GM23338 (cell line): ENCODE data around the gene SLC4A2. TPM values are rescaled to one million over a fixed set of nuclear protein-coding genes. Genes with fewer than 3 reads are reported as not detected.

Source experiments
- ATAC-seq: fragments of 200-7000 bp; cut with Tn5 transposase; 3 replicates; pipeline ENCODE4 v1.9.1; 2020
- DNase-seq: peaks from one replicate; pipeline ENCODE4 v3.0.0-alpha.2; 2015; ENCODE audit warnings: low spot score
- H2AFZ ChIP-seq: fragments of 200-600 bp; sonication (generic); 2 replicates; pipeline ENCODE4 v1.8.0; 2016; ENCODE audit warnings: antibody characterized with exemption, mild to moderate bottlenecking, moderate library complexity
- H3F3A ChIP-seq: fragments of 200-600 bp; sonication (generic); replicated peaks from 2 replicates; pipeline ENCODE4 v1.8.0; 2017; ENCODE audit warnings: antibody characterized with exemption, mixed run types, low read depth
- H3K27ac ChIP-seq: fragments of 200-600 bp; sonication (generic); 2 replicates; pipeline ENCODE4 v1.6.1; 2016; ENCODE audit warnings: low read depth
- H3K27me3 ChIP-seq: fragments of 200-600 bp; sonication (generic); 2 replicates; pipeline ENCODE4 v1.8.0; 2016; ENCODE audit warnings: mild to moderate bottlenecking, mixed run types, moderate library complexity; ENCODE audit not compliant: insufficient read depth
- H3K36me3 ChIP-seq: fragments of 200-600 bp; sonication (generic); 2 replicates; pipeline ENCODE4 v1.8.0; 2016; ENCODE audit warnings: mild to moderate bottlenecking; ENCODE audit not compliant: insufficient read depth
- H3K4me1 ChIP-seq: fragments of 200-600 bp; sonication (generic); 2 replicates; pipeline ENCODE4 v1.8.0; 2016; ENCODE audit warnings: mild to moderate bottlenecking, moderate library complexity; ENCODE audit not compliant: insufficient read depth
- H3K4me2 ChIP-seq: fragments of 200-600 bp; sonication (generic); 2 replicates; pipeline ENCODE4 v1.7.1; 2017; ENCODE audit warnings: mixed run types
- H3K4me3 ChIP-seq: fragments of 200-600 bp; sonication (generic); 2 replicates; pipeline ENCODE4 v1.6.1; 2016; ENCODE audit warnings: mixed run types
- H3K79me2 ChIP-seq: fragments of 200-600 bp; sonication (generic); replicated peaks from 2 replicates; pipeline ENCODE4 v1.8.0; 2017; ENCODE audit warnings: mild to moderate bottlenecking; ENCODE audit not compliant: insufficient read depth
- H3K9me2 ChIP-seq: fragments of 200-600 bp; sonication (generic); 2 replicates; pipeline ENCODE4 v1.8.0; 2017; ENCODE audit not compliant: insufficient read depth
- H4K20me1 ChIP-seq: fragments of 200-600 bp; sonication (generic); replicated peaks from 2 replicates; pipeline ENCODE4 v1.8.0; 2017; ENCODE audit warnings: mild to moderate bottlenecking; ENCODE audit not compliant: insufficient read depth
- H3K27ac Mint-ChIP-seq: 2 replicates; pipeline ENCODE4 v1.8.0; 2020; ENCODE audit warnings: inconsistent platforms, mild to moderate bottlenecking, moderate library complexity, mixed read lengths
- H3K27me3 Mint-ChIP-seq: 3 replicates; pipeline ENCODE4 v1.8.0; 2022; ENCODE audit warnings: low read depth, mild to moderate bottlenecking, moderate library complexity, mixed read lengths, inconsistent platforms; ENCODE audit not compliant: insufficient read depth, poor library complexity
- H3K36me3 Mint-ChIP-seq: 3 replicates; pipeline ENCODE4 v1.8.0; 2021; ENCODE audit warnings: low read depth, mild to moderate bottlenecking, inconsistent platforms, moderate library complexity, mixed read lengths
- H3K4me1 Mint-ChIP-seq: 3 replicates; pipeline ENCODE4 v1.8.0; 2020; ENCODE audit warnings: mild to moderate bottlenecking, inconsistent platforms, mixed read lengths
- H3K4me3 Mint-ChIP-seq: 3 replicates; pipeline ENCODE4 v1.8.0; 2021; ENCODE audit warnings: moderate library complexity, mild to moderate bottlenecking, inconsistent platforms, mixed read lengths
- H3K9me3 Mint-ChIP-seq: 3 replicates; pipeline ENCODE4 v1.8.0; 2020; ENCODE audit warnings: moderate library complexity, mild to moderate bottlenecking, inconsistent platforms, mixed read lengths
- CREB1 ChIP-seq: fragments of 250-450 bp; sonication (Bioruptor Pico); IDR thresholded peaks from 2 replicates; pipeline ENCODE4 v1.5.0; 2020; ENCODE audit warnings: low read depth, mild to moderate bottlenecking, moderate library complexity
- NANOG ChIP-seq: IDR thresholded peaks from 2 replicates; pipeline ENCODE4 v1.6.1; 2016; ENCODE audit warnings: antibody characterized with exemption, borderline replicate concordance
- POLR2AphosphoS5 ChIP-seq: IDR thresholded peaks from 2 replicates; pipeline ENCODE4 v1.6.1; 2016; ENCODE audit warnings: antibody characterized with exemption, low read depth
- STAT1 ChIP-seq: IDR thresholded peaks from one replicate; pipeline ENCODE4 v1.6.1; 2016; ENCODE audit warnings: antibody characterized with exemption; ENCODE audit not compliant: unreplicated experiment
- ZNF114 ChIP-seq: fragments of 250-450 bp; sonication (Bioruptor Pico); IDR thresholded peaks from 2 replicates; pipeline ENCODE4 v1.5.0; 2020; ENCODE audit warnings: mild to moderate bottlenecking, moderate library complexity
- ZNF331 ChIP-seq: fragments of 250-450 bp; sonication (Bioruptor Pico); IDR thresholded peaks from 2 replicates; pipeline ENCODE4 v1.5.0; 2020; ENCODE audit warnings: low read depth, mild to moderate bottlenecking, moderate library complexity
- polyA plus RNA-seq: library from polyadenylated mRNA; unstranded; fragments of >200 nt; fragmentation: Nextera tagmentation; extraction: Ambion mirVana; gene quantifications from 2 replicates; pipeline ENCODE4 v1.2.1, GENCODE V29; 2016
- total RNA-seq: library from RNA; depleted of rRNA; stranded (reverse); fragments of >200 nt; shearing (Covaris generic); gene quantifications from 2 replicates; pipeline ENCODE4 v1.2.3, GENCODE V29; 2014
- TF ChIP-seq, protein P1 (sequence below), 2 experiments: fragments of 200-600 bp in 1 of 2; sonication (generic) in 1 of 2; conservative IDR thresholded peaks; 2 replicates each; pipeline versions ENCODE4 v1.5.1 to v1.6.1; 2016 to 2017; ENCODE audit warnings: antibody characterized with exemption in 2 of 2, low read depth in 2 of 2, mild to moderate bottlenecking in 2 of 2, moderate library complexity in 1 of 2
- TF ChIP-seq, protein P2 (sequence below): IDR thresholded peaks from one replicate; pipeline ENCODE4 v1.6.1; 2018; ENCODE audit warnings: antibody characterized with exemption; ENCODE audit not compliant: unreplicated experiment
- TF ChIP-seq, protein P3 (sequence below): IDR thresholded peaks from 2 replicates; pipeline ENCODE4 v1.6.1; 2016; ENCODE audit warnings: antibody characterized with exemption

Gene SLC4A2
- total and polyA plus RNA-seq, 2 experiments from 2014 or later: 64.8 to 106 TPM

DNA sequence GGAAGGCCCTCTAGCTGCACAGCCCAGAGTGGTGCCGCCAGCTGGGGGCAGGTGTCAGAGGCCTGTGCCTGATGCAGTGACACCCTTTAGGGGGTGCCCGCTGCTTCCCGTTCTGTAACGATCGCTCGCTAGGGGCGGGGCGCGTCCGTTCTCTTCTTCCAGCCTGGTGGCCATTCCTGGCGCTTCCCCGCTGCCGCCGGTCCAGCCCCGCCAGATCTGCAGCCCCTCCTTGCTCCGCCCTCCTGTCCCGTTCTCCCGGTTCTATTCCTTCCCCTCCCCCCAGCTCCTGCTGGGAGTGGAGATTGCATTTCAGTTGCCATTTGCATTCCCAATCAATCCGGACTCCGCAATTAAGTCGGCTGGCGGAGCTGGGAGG lies 66.1 kb downstream of the SLC4A2 start:
- H2AFZ ChIP-seq: no peak overlapping the region
- peaks cover 39% of the 10 kb centered on the region for H3K4me1 Mint-ChIP-seq
- TF ChIP-seq, protein P1, sequence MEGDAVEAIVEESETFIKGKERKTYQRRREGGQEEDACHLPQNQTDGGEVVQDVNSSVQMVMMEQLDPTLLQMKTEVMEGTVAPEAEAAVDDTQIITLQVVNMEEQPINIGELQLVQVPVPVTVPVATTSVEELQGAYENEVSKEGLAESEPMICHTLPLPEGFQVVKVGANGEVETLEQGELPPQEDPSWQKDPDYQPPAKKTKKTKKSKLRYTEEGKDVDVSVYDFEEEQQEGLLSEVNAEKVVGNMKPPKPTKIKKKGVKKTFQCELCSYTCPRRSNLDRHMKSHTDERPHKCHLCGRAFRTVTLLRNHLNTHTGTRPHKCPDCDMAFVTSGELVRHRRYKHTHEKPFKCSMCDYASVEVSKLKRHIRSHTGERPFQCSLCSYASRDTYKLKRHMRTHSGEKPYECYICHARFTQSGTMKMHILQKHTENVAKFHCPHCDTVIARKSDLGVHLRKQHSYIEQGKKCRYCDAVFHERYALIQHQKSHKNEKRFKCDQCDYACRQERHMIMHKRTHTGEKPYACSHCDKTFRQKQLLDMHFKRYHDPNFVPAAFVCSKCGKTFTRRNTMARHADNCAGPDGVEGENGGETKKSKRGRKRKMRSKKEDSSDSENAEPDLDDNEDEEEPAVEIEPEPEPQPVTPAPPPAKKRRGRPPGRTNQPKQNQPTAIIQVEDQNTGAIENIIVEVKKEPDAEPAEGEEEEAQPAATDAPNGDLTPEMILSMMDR (conservative IDR thresholded peaks at IDR 0.05; ENCODE audit: low read depth in 2 of 2): peak in 1 of 2 experiments; percentile 44; a peak in 2 of 4 replicates
- TF ChIP-seq ZNF331 (CRISPR knock-in tag): no peak
- peak overlapping the region; percentile 88 for H3K4me3 ChIP-seq
- peak; percentile 59 for ATAC-seq
- no peaks in the 10 kb centered on the region; the same call in 1 of the 2 replicates for H3K36me3 ChIP-seq
- no peaks in the 10 kb centered on the region for H3K9me3 Mint-ChIP-seq
- H3K36me3 Mint-ChIP-seq: peaks cover 29% of the 10 kb centered on the region
- DNase-seq: peak; percentile 88
- peaks cover 22% of the 10 kb centered on the region for H3K27me3 ChIP-seq
- H3K4me2 ChIP-seq: peak overlapping the region; percentile 88
- H3K4me1 ChIP-seq: peaks cover 15% of the 10 kb centered on the region
- peaks cover 42% of the 10 kb centered on the region for H3K27me3 Mint-ChIP-seq
- H3K27ac ChIP-seq: peak overlapping the region; percentile 55; the same call in 1 of the 2 replicates
- peak overlapping the region; percentile 82 for H3K4me3 Mint-ChIP-seq
- no peaks in the 10 kb centered on the region for H3K9me2 ChIP-seq
- peaks cover 23% of the 10 kb centered on the region for H4K20me1 ChIP-seq
- H3F3A ChIP-seq: peaks cover 21% of the 10 kb centered on the region
- H3K27ac Mint-ChIP-seq: no peak overlapping the region
- H3K79me2 ChIP-seq: no peaks in the 10 kb centered on the region

DNA sequence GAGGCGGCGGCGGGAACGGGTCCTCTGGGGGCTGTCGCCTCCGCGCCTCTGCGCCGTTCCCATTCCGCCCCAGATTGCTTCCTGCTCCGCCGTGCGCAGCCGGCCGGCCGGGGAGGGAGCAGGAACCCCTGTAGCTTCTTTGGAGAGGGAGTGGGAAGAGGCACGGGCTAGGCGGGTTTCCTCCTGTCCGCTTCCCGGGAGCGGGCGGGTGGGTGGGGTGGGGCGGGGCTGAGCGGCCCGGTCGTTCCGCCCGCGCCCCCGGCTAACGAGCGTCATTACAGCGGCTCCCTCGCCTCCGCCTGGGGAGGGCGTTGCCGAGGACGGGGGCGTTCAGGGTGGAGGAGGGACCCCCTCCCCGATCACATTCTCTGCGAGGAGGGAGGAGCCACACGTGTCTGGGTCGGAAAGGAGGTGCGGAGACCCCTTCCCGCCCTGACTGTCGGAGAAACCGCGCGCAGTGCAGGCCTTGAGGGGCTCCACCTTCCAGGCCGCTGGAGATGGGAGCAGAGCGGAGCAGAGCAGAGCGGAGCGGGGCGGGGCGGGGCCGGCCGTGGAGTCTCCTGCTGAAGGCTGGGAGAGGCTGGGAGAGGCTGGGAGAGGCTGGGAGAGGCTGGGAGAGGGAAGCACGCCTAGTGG lies 66.6 kb downstream of the SLC4A2 start:
- TF ChIP-seq, protein P2, sequence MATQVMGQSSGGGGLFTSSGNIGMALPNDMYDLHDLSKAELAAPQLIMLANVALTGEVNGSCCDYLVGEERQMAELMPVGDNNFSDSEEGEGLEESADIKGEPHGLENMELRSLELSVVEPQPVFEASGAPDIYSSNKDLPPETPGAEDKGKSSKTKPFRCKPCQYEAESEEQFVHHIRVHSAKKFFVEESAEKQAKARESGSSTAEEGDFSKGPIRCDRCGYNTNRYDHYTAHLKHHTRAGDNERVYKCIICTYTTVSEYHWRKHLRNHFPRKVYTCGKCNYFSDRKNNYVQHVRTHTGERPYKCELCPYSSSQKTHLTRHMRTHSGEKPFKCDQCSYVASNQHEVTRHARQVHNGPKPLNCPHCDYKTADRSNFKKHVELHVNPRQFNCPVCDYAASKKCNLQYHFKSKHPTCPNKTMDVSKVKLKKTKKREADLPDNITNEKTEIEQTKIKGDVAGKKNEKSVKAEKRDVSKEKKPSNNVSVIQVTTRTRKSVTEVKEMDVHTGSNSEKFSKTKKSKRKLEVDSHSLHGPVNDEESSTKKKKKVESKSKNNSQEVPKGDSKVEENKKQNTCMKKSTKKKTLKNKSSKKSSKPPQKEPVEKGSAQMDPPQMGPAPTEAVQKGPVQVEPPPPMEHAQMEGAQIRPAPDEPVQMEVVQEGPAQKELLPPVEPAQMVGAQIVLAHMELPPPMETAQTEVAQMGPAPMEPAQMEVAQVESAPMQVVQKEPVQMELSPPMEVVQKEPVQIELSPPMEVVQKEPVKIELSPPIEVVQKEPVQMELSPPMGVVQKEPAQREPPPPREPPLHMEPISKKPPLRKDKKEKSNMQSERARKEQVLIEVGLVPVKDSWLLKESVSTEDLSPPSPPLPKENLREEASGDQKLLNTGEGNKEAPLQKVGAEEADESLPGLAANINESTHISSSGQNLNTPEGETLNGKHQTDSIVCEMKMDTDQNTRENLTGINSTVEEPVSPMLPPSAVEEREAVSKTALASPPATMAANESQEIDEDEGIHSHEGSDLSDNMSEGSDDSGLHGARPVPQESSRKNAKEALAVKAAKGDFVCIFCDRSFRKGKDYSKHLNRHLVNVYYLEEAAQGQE: no peak
- TF ChIP-seq ZNF114 (CRISPR knock-in tag) (no peak), NANOG (no peak), CREB1 (no peak), ZNF331 (CRISPR knock-in tag) (no peak), STAT1 (no peak), POLR2AphosphoS5 (no peak)
- TF ChIP-seq, protein P3, sequence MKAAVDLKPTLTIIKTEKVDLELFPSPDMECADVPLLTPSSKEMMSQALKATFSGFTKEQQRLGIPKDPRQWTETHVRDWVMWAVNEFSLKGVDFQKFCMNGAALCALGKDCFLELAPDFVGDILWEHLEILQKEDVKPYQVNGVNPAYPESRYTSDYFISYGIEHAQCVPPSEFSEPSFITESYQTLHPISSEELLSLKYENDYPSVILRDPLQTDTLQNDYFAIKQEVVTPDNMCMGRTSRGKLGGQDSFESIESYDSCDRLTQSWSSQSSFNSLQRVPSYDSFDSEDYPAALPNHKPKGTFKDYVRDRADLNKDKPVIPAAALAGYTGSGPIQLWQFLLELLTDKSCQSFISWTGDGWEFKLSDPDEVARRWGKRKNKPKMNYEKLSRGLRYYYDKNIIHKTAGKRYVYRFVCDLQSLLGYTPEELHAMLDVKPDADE: no peak
- TF ChIP-seq, protein P1 (conservative IDR thresholded peaks at IDR 0.05; ENCODE audit: low read depth in 2 of 2): no peak
- no peak overlapping the region for H3K27ac Mint-ChIP-seq
- peak overlapping the region; percentile 55; the same call in 1 of the 2 replicates for H3K27ac ChIP-seq

More for the DNA sequence above, 66.6 kb downstream of the SLC4A2 start:
- Histone ChIP-seq H3K27me3 (peaks cover 22% of the 10 kb centered on the region), H3K4me3 (peak overlapping the region; percentile 88), H3F3A (peaks cover 21% of the 10 kb centered on the region), H2AFZ (no peak overlapping the region), H3K4me1 (peaks cover 15% of the 10 kb centered on the region), H3K36me3 (no peaks in the 10 kb centered on the region; the same call in 1 of the 2 replicates), H3K79me2 (no peaks in the 10 kb centered on the region), H3K9me2 (no peaks in the 10 kb centered on the region), H3K4me2 (peak overlapping the region; percentile 88), H4K20me1 (peaks cover 23% of the 10 kb centered on the region)
- Mint-ChIP-seq H3K4me3 (peak overlapping the region; percentile 82), H3K27me3 (peaks cover 38% of the 10 kb centered on the region), H3K36me3 (peaks cover 26% of the 10 kb centered on the region), H3K9me3 (no peaks in the 10 kb centered on the region), H3K4me1 (peaks cover 39% of the 10 kb centered on the region)
- ATAC-seq: peak; percentile 60
- peak; percentile 78 for DNase-seq
